Adrenal gland (tissue), 5 donors: Measurements from ENCODE around the gene AGAP1.

Experiments used
- CTCF ChIP-seq, 6 experiments: fragments of 450-650 bp in 4 of 6; fragments of 200-600 bp in 2 of 6; sonication (generic) in 1 of 6; IDR thresholded peaks; 1 replicate in 5 of 6; 2 replicates in 1 of 6; pipeline versions ENCODE4 v1.5.1 to v1.8.0; 2016 to 2021; ENCODE audit warnings: antibody characterized with exemption in 6 of 6, mild to moderate bottlenecking in 2 of 6, moderate library complexity in 1 of 6
- POLR2A ChIP-seq, 2 donors: fragments of 450-650 bp; IDR thresholded peaks; one replicate each; pipeline ENCODE4 v1.6.1; 2017; ENCODE audit warnings: antibody characterized with exemption in 2 of 2, mild to moderate bottlenecking in 2 of 2, moderate library complexity in 1 of 2
- donor health status: DM: no; HTN: no; CAD: no.

- TF ChIP-seq POLR2A (IDR thresholded peaks at IDR 0.05) (no peak), CTCF (IDR thresholded peaks at IDR 0.05) (no peak)
Observed at GRCh38 chr2:235914756-235915155, 420.9 kb downstream of the AGAP1 start.
